Measurements from ENCODE around the gene PXT1.
A peak's percentile ranks its signal among the peaks of the same experiment; 100 is the strongest.

The PXT1 gene

GRCh38 chr6:36350681-36351571 lies 91.7 kb downstream of the PXT1 start:
- Histone ChIP-seq H3K4me3 (ENCODE audit: low read length) (no peak overlapping the region), H3K36me3 (ENCODE audit: control insufficient read depth, insufficient read depth, low read length) (no peaks in the 10 kb centered on the region), H3K4me2 (ENCODE audit: low read length) (no peak overlapping the region), H3K27ac (ENCODE audit: low read depth, low read length) (no peak overlapping the region), H2BK5ac (ENCODE audit: low read length) (no peak overlapping the region), H2BK120ac (ENCODE audit: low read depth, low read length) (no peak overlapping the region), H3K79me1 (ENCODE audit: low read length) (no peaks in the 10 kb centered on the region), H3K9ac (ENCODE audit: low read length) (no peak overlapping the region), H3K27me3 (ENCODE audit: insufficient read depth, low read length, poor library complexity) (no peaks in the 10 kb centered on the region), H3K79me2 (ENCODE audit: control insufficient read depth, insufficient read depth, low read length) (no peaks in the 10 kb centered on the region), H3K4me1 (ENCODE audit: control insufficient read depth, low read depth, low read length) (no peaks in the 10 kb centered on the region), H3K18ac (ENCODE audit: low read length) (no peak overlapping the region), H4K5ac (ENCODE audit: low read length) (no peak overlapping the region), H2AK5ac (ENCODE audit: low read length) (no peak overlapping the region), H2BK15ac (replicated peaks; ENCODE audit: low read depth) (no peak overlapping the region), H3K4ac (ENCODE audit: low read depth, low read length) (no peak overlapping the region), H4K8ac (ENCODE audit: low read depth, low read length) (no peak overlapping the region), H3K56ac (ENCODE audit: low read length) (no peak overlapping the region), H3K23ac (ENCODE audit: low read length) (no peak overlapping the region)
- no CpG with 5 or more reads among the region's 15 CpGs for WGBS (ENCODE audit: extremely low coverage, insufficient coverage, low lambda C conversion rate)
- DNase-seq: peak; percentile 29

GRCh38 chr6:36350082-36350481 lies 92.6 kb downstream of the PXT1 start:
- DNase-seq: no peak
- H3K79me2 ChIP-seq (ENCODE audit: control insufficient read depth, insufficient read depth, low read length): no peaks in the 10 kb centered on the region
- H4K8ac ChIP-seq (ENCODE audit: low read depth, low read length): no peak overlapping the region
- H3K4ac ChIP-seq (ENCODE audit: low read depth, low read length): no peak overlapping the region
- no peak overlapping the region for H3K4me2 ChIP-seq (ENCODE audit: low read length)
- no peak overlapping the region for H3K56ac ChIP-seq (ENCODE audit: low read length)
- H3K27ac ChIP-seq (ENCODE audit: low read depth, low read length): no peak overlapping the region
- no peak overlapping the region for H2BK15ac ChIP-seq (replicated peaks; ENCODE audit: low read depth)
- no peaks in the 10 kb centered on the region for H3K4me1 ChIP-seq (ENCODE audit: control insufficient read depth, low read depth, low read length)
- H3K79me1 ChIP-seq (ENCODE audit: low read length): no peaks in the 10 kb centered on the region
- no CpG with 5 or more reads among the region's 4 CpGs for WGBS (ENCODE audit: extremely low coverage, insufficient coverage, low lambda C conversion rate)
- H3K18ac ChIP-seq (ENCODE audit: low read length): no peak overlapping the region
- no peak overlapping the region for H3K4me3 ChIP-seq (ENCODE audit: low read length)
- H4K5ac ChIP-seq (ENCODE audit: low read length): no peak overlapping the region
- no peaks in the 10 kb centered on the region for H3K36me3 ChIP-seq (ENCODE audit: control insufficient read depth, insufficient read depth, low read length)
- H2BK120ac ChIP-seq (ENCODE audit: low read depth, low read length): no peak overlapping the region
- no peaks in the 10 kb centered on the region for H3K27me3 ChIP-seq (ENCODE audit: insufficient read depth, low read length, poor library complexity)
- no peak overlapping the region for H2AK5ac ChIP-seq (ENCODE audit: low read length)
- H2BK5ac ChIP-seq (ENCODE audit: low read length): no peak overlapping the region
- H3K23ac ChIP-seq (ENCODE audit: low read length): no peak overlapping the region
- H3K9ac ChIP-seq (ENCODE audit: low read length): no peak overlapping the region

- Histone ChIP-seq H4K8ac (ENCODE audit: low read depth, low read length) (no peak overlapping the region), H2BK15ac (replicated peaks; ENCODE audit: low read depth) (no peak overlapping the region), H3K4me1 (ENCODE audit: control insufficient read depth, low read depth, low read length) (no peaks in the 10 kb centered on the region), H3K4me3 (ENCODE audit: low read length) (no peak overlapping the region), H3K18ac (ENCODE audit: low read length) (no peak overlapping the region), H3K27me3 (ENCODE audit: insufficient read depth, low read length, poor library complexity) (no peaks in the 10 kb centered on the region), H3K27ac (ENCODE audit: low read depth, low read length) (no peak overlapping the region), H2BK120ac (ENCODE audit: low read depth, low read length) (no peak overlapping the region), H3K9ac (ENCODE audit: low read length) (no peak overlapping the region), H3K4ac (ENCODE audit: low read depth, low read length) (no peak overlapping the region), H3K36me3 (ENCODE audit: control insufficient read depth, insufficient read depth, low read length) (no peaks in the 10 kb centered on the region), H3K79me2 (ENCODE audit: control insufficient read depth, insufficient read depth, low read length) (no peaks in the 10 kb centered on the region), H2BK5ac (ENCODE audit: low read length) (no peak overlapping the region), H3K4me2 (ENCODE audit: low read length) (no peak overlapping the region), H4K5ac (ENCODE audit: low read length) (no peak overlapping the region), H2AK5ac (ENCODE audit: low read length) (no peak overlapping the region), H3K56ac (ENCODE audit: low read length) (no peak overlapping the region), H3K79me1 (ENCODE audit: low read length) (no peaks in the 10 kb centered on the region), H3K23ac (ENCODE audit: low read length) (no peak overlapping the region)
- no CpG with 5 or more reads among the region's 6 CpGs for WGBS (ENCODE audit: extremely low coverage, insufficient coverage, low lambda C conversion rate)
- DNase-seq: no peak
Measured at GRCh38 chr6:36349240-36349639, 93.4 kb downstream of the PXT1 start.

DNA sequence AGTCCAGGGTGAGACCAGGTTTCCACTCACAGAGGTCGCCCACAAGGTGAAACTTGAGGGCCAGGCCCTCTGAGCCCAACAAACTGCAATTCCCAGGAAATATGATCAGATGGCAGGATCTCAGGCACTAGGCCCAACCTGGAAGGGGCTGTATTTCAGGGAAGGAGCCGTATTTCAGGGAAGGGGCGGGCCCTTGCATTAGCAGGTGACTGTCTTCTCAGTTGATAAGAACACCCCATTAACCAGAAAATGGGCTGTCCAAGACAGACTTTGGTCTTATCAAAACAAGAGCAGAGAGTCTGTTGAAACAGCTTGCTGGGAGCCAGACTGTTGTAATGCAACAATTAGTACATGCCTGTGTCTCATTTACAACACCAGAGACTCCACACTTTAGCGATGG lies 95.0 kb downstream of the PXT1 start:
- H3K23ac ChIP-seq (ENCODE audit: low read length): no peak overlapping the region
- no peak overlapping the region for H2BK120ac ChIP-seq (ENCODE audit: low read depth, low read length)
- H2AK5ac ChIP-seq (ENCODE audit: low read length): no peak overlapping the region
- WGBS (ENCODE audit: extremely low coverage, insufficient coverage, low lambda C conversion rate): no CpG with 5 or more reads among the region's 4 CpGs
- no peaks in the 10 kb centered on the region for H3K36me3 ChIP-seq (ENCODE audit: control insufficient read depth, insufficient read depth, low read length)
- H4K5ac ChIP-seq (ENCODE audit: low read length): no peak overlapping the region
- H2BK15ac ChIP-seq (replicated peaks; ENCODE audit: low read depth): no peak overlapping the region
- no peak overlapping the region for H3K18ac ChIP-seq (ENCODE audit: low read length)
- no peak overlapping the region for H4K8ac ChIP-seq (ENCODE audit: low read depth, low read length)
- no peak overlapping the region for H3K4me2 ChIP-seq (ENCODE audit: low read length)
- no peaks in the 10 kb centered on the region for H3K4me1 ChIP-seq (ENCODE audit: control insufficient read depth, low read depth, low read length)
- H3K79me2 ChIP-seq (ENCODE audit: control insufficient read depth, insufficient read depth, low read length): no peaks in the 10 kb centered on the region
- H3K27ac ChIP-seq (ENCODE audit: low read depth, low read length): no peak overlapping the region
- H3K56ac ChIP-seq (ENCODE audit: low read length): no peak overlapping the region
- H2BK5ac ChIP-seq (ENCODE audit: low read length): no peak overlapping the region
- no peak overlapping the region for H3K9ac ChIP-seq (ENCODE audit: low read length)
- H3K79me1 ChIP-seq (ENCODE audit: low read length): no peaks in the 10 kb centered on the region
- H3K4me3 ChIP-seq (ENCODE audit: low read length): no peak overlapping the region
- no peak for DNase-seq
- no peaks in the 10 kb centered on the region for H3K27me3 ChIP-seq (ENCODE audit: insufficient read depth, low read length, poor library complexity)
- no peak overlapping the region for H3K4ac ChIP-seq (ENCODE audit: low read depth, low read length)

GRCh38 chr6:36346486-36347273 lies 96.0 kb downstream of the PXT1 start:
- H4K5ac ChIP-seq (ENCODE audit: low read length): no peak overlapping the region
- H3K23ac ChIP-seq (ENCODE audit: low read length): no peak overlapping the region
- H3K4ac ChIP-seq (ENCODE audit: low read depth, low read length): no peak overlapping the region
- H3K9ac ChIP-seq (ENCODE audit: low read length): no peak overlapping the region
- no peak overlapping the region for H3K18ac ChIP-seq (ENCODE audit: low read length)
- no peak overlapping the region for H3K4me2 ChIP-seq (ENCODE audit: low read length)
- H3K27me3 ChIP-seq (ENCODE audit: insufficient read depth, low read length, poor library complexity): no peaks in the 10 kb centered on the region
- no peak overlapping the region for H2AK5ac ChIP-seq (ENCODE audit: low read length)
- H3K56ac ChIP-seq (ENCODE audit: low read length): no peak overlapping the region
- H3K4me1 ChIP-seq (ENCODE audit: control insufficient read depth, low read depth, low read length): no peaks in the 10 kb centered on the region
- H3K36me3 ChIP-seq (ENCODE audit: control insufficient read depth, insufficient read depth, low read length): no peaks in the 10 kb centered on the region
- H3K4me3 ChIP-seq (ENCODE audit: low read length): no peak overlapping the region
- H2BK15ac ChIP-seq (replicated peaks; ENCODE audit: low read depth): no peak overlapping the region
- no peak overlapping the region for H3K27ac ChIP-seq (ENCODE audit: low read depth, low read length)
- H4K8ac ChIP-seq (ENCODE audit: low read depth, low read length): no peak overlapping the region
- no peaks in the 10 kb centered on the region for H3K79me2 ChIP-seq (ENCODE audit: control insufficient read depth, insufficient read depth, low read length)
- H3K79me1 ChIP-seq (ENCODE audit: low read length): no peaks in the 10 kb centered on the region
- no CpG with 5 or more reads among the region's 20 CpGs for WGBS (ENCODE audit: extremely low coverage, insufficient coverage, low lambda C conversion rate)
- H2BK120ac ChIP-seq (ENCODE audit: low read depth, low read length): no peak overlapping the region
- no peak overlapping the region for H2BK5ac ChIP-seq (ENCODE audit: low read length)
- no peak for DNase-seq
